Measurements from ENCODE around the gene MTX1.
A peak's percentile ranks its signal among the peaks of the same experiment; 100 is the strongest.
"Not testable (repeated sequence)": the region's sequence is repeated elsewhere in the genome, so short reads cannot be mapped to it uniquely, and the experiment has no call there.

The MTX1 gene, protein sequence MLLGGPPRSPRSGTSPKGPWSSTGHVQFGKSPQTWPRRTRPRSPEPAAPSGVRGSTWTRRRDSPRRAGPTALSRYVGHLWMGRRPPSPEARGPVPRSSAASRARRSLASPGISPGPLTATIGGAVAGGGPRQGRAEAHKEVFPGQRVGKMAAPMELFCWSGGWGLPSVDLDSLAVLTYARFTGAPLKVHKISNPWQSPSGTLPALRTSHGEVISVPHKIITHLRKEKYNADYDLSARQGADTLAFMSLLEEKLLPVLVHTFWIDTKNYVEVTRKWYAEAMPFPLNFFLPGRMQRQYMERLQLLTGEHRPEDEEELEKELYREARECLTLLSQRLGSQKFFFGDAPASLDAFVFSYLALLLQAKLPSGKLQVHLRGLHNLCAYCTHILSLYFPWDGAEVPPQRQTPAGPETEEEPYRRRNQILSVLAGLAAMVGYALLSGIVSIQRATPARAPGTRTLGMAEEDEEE

DNA sequence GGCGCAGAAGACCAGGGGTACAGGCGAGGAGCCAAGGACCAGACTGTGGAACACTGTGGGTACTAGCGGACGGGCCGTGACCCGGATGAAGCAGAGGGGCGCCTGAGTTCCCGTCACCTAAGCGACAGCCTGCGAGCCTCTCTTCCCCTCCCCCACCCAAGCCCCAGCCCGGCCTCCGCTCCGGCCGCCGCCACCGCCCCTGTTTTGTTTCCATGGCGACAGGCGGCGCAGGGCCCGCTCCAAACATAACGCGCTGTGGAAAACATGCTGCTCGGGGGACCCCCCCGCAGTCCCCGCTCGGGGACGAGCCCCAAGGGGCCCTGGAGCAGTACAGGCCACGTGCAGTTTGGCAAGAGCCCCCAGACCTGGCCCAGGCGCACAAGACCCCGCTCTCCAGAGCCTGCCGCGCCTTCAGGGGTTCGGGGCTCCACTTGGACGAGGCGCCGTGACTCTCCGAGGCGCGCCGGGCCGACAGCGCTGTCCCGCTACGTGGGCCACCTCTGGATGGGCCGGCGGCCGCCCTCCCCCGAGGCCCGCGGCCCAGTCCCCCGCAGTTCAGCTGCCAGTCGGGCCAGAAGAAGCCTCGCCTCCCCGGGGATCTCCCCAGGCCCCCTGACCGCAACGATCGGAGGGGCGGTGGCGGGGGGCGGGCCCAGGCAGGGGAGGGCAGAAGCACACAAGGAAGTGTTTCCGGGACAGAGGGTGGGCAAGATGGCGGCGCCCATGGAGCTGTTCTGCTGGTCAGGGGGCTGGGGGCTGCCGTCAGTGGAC lies at the start of gene MTX1:
Gene MTX1, plus strand, starts transcription at position 155 of the 771 bp plus-strand sequence. Its CDS starts 110 bp downstream, at position 265.
- peak; percentile 91 for DNase-seq (ENCODE audit: low spot score)
- TF ChIP-seq, protein P1, sequence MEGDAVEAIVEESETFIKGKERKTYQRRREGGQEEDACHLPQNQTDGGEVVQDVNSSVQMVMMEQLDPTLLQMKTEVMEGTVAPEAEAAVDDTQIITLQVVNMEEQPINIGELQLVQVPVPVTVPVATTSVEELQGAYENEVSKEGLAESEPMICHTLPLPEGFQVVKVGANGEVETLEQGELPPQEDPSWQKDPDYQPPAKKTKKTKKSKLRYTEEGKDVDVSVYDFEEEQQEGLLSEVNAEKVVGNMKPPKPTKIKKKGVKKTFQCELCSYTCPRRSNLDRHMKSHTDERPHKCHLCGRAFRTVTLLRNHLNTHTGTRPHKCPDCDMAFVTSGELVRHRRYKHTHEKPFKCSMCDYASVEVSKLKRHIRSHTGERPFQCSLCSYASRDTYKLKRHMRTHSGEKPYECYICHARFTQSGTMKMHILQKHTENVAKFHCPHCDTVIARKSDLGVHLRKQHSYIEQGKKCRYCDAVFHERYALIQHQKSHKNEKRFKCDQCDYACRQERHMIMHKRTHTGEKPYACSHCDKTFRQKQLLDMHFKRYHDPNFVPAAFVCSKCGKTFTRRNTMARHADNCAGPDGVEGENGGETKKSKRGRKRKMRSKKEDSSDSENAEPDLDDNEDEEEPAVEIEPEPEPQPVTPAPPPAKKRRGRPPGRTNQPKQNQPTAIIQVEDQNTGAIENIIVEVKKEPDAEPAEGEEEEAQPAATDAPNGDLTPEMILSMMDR (IDR thresholded peaks at IDR 0.05; ENCODE audit: extremely low read depth, missing control alignments) = no peak

- DNase-seq (ENCODE audit: low spot score) = no peak
These were observed 49.5 kb upstream of the MTX1 start for GRCh38 chr1:155158991-155159390.

DNA sequence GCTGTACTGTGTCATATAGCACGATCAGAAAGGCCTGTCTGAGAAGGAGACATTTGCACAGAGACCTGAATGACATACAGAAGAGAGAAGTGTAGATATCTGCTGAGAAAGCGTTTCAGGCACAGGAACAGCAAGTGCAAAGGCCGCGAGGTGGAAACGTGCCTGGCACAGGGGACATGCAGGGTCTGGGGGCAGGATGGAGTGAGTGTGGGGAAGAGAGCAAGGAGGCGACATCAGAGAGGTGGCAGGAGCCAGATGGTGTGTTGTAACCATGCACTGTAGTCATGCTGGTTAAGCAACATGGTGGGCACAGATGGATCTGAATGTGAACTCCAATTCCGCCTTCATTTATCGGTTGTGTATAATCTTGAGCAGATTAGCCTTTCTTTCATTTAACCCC lies 48.4 kb upstream of the MTX1 start:
- TF ChIP-seq, protein P1 (IDR thresholded peaks at IDR 0.05; ENCODE audit: extremely low read depth, missing control alignments) = no peak
- DNase-seq (ENCODE audit: low spot score) = no peak

More at GRCh38 chr1:155158991-155159390, 49.5 kb upstream of the MTX1 start:
- TF ChIP-seq, protein P1 (IDR thresholded peaks at IDR 0.05; ENCODE audit: extremely low read depth, missing control alignments) = no peak

DNA sequence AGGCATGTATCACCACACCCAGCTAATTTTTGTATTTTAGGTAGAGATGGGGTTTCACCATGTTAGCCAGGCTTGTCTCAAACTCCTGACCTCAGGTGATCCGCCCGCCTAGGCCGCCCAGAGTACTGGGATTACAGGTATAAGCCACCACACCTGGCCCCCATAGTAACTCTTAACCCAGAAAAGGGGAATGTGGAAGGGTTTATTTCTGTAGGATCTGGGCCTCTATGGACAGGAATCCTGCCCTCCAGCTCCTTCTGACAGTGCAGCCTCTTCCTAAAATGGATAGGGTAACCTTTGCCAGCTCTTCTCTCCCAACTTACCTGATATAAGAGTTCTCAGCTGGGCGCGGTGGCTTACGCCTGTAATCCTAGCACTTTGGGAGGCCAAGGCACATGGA lies 45.9 kb upstream of the MTX1 start:
- not testable (repeated sequence) for DNase-seq (ENCODE audit: low spot score)

DNA sequence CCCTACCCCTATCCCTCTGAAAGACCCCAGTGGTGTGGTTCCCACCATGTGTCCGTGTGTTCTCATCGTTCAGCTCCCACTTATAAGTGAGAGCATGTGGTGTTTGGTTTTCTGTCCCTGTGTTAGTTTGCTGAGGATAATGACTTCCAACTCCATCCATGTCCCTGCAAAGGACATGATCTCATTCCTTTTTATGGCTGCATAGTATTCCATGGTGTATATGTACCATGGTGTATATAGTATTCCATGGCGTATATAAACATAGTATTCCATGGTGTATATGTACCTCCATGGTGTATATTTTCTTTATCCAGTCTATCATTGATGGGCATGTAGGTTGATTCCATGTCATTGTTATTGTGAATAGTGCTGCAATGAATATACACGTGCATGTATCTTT lies 44.7 kb upstream of the MTX1 start:
- DNase-seq (ENCODE audit: low spot score) = not testable (repeated sequence)

DNA sequence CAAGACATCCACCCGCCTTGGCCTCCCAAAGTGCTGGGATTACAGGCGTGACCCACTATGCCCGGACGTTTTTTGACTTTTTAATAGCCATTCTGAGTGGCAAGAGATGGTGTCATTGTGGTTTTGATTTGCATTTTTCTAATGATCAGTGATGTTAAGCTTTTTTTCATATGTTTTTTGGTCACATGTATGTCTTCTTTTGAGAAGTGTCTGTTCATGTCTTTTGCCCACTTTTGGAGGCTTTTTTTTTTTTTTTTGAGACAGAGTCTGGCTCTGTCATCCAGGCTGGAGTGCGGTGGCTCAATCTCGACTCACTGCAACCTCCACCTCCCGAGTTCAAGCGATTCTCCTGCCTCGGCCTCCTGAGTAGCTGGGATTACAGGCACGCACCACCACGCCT lies 43.9 kb upstream of the MTX1 start:
- DNase-seq (ENCODE audit: low spot score) = not testable (repeated sequence)

DNA sequence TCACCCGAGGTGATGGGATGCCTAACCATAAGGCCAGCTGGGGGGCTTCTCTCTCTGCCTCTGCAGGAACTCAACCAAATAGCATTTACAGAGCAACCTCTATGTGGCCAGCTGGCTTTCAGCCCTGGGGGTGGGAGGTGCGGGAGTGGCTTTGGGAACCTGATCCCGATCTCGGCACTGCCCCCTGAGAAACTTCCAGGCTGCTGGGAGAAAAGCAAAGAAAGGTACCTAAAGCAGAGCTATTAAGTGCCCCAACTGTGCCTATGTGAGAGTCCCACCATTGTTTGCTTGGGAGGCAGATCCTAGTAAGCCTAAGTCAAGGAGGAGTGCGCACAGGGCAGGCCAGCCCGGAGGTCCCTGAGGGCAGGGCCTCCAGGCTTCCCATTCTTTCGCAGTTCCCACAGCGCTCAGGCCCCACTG lies 42.4 kb upstream of the MTX1 start:
- TF ChIP-seq, protein P1 (IDR thresholded peaks at IDR 0.05; ENCODE audit: extremely low read depth, missing control alignments) = no peak
- DNase-seq (ENCODE audit: low spot score) = no peak

DNA sequence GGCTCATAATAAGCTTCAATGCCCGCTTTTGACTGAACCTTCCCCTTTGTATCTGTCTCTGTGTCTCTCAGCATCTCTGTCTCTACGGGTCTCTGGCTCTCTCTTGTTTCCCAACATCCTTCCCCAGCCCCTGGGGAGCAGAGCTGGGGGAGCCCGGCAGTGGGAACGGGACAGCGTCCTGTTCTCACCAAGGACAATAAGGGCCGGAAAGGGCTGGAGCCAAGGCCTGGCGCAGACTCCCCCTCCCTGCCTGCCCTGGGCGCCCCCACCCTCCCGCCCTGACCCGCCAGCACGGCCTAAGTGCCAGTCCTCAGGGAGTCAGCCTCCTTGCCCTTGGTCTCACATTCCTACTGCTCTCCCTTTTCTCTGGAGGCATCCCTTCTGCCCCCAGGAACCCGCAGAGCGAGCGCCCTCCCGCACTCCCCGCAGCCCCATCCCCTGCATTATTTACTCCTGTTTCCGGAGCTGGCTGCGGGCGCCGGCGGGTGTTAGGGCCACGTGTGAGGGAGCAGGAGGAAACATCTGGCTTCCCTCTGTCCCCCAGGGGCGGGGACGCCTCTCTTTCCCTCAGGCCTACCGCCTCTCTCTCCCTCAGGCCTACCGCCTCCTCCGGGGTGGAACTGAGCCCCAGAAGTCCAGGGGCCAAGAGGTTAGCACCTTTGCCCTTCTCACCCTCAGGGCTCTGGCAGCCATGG lies 41.9 kb upstream of the MTX1 start:
- TF ChIP-seq, protein P1 (IDR thresholded peaks at IDR 0.05; ENCODE audit: extremely low read depth, missing control alignments) = no peak
- DNase-seq (ENCODE audit: low spot score) = no peak

All from GM20000 (cell line).